ENCODE data around the gene HIPK2.

DNA sequence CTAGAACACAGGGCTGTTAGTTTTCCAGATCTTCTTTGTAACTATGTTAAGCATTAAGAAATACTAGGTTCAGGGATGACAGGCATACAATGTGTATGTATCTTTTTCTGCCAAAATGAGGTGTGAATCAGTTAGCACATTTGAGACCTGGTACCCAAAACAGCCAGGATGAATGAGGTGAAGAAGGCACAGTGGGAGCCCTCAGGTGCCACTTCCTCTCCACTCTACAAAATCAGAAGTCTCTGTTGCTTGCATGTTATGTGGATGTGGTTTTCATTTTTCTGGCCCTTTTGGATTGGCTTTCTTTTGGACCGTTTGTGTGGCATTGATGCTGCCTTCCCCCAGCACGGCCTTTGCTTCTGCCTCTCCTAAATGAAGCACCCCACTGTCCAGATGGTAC, 35.9 kb upstream of the HIPK2 start:
- TF ChIP-seq, protein P1, sequence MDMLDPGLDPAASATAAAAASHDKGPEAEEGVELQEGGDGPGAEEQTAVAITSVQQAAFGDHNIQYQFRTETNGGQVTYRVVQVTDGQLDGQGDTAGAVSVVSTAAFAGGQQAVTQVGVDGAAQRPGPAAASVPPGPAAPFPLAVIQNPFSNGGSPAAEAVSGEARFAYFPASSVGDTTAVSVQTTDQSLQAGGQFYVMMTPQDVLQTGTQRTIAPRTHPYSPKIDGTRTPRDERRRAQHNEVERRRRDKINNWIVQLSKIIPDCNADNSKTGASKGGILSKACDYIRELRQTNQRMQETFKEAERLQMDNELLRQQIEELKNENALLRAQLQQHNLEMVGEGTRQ (IDR thresholded peaks at IDR 0.05; ENCODE audit: low read depth, low read length): no peak
- TF ChIP-seq, protein P2, sequence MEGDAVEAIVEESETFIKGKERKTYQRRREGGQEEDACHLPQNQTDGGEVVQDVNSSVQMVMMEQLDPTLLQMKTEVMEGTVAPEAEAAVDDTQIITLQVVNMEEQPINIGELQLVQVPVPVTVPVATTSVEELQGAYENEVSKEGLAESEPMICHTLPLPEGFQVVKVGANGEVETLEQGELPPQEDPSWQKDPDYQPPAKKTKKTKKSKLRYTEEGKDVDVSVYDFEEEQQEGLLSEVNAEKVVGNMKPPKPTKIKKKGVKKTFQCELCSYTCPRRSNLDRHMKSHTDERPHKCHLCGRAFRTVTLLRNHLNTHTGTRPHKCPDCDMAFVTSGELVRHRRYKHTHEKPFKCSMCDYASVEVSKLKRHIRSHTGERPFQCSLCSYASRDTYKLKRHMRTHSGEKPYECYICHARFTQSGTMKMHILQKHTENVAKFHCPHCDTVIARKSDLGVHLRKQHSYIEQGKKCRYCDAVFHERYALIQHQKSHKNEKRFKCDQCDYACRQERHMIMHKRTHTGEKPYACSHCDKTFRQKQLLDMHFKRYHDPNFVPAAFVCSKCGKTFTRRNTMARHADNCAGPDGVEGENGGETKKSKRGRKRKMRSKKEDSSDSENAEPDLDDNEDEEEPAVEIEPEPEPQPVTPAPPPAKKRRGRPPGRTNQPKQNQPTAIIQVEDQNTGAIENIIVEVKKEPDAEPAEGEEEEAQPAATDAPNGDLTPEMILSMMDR (conservative IDR thresholded peaks at IDR 0.05; ENCODE audit: low read depth, low read length): no peak
- TF ChIP-seq POLR2A (IDR thresholded peaks at IDR 0.05; ENCODE audit: low read depth, low read length) (no peak), FOS (IDR thresholded peaks at IDR 0.05; ENCODE audit: low read depth, low read length) (no peak), RFX5 (IDR thresholded peaks at IDR 0.05; ENCODE audit: low read depth, low read length) (no peak), MAZ (IDR thresholded peaks at IDR 0.05; ENCODE audit: borderline replicate concordance, low read depth, low read length) (no peak), RAD21 (IDR thresholded peaks at IDR 0.05; ENCODE audit: low read length) (no peak), CHD1 (IDR thresholded peaks at IDR 0.05; ENCODE audit: low read depth, low read length) (no peak), ELK1 (IDR thresholded peaks at IDR 0.05; ENCODE audit: borderline replicate concordance, low read depth, low read length) (no peak), RCOR1 (IDR thresholded peaks at IDR 0.05; ENCODE audit: insufficient replicate concordance, low read length) (no peak), CEBPB (IDR thresholded peaks at IDR 0.05; ENCODE audit: low read depth, low read length) (no peak), MXI1 (IDR thresholded peaks at IDR 0.05; ENCODE audit: borderline replicate concordance, low read depth, low read length) (no peak), NFE2L2 (IDR thresholded peaks at IDR 0.05; ENCODE audit: low read depth, low read length) (no peak)

All from IMR-90 (cell line).